AG04450 (cell line): ENCODE measurements around the gene TMEM139. TPM values are rescaled to one million over a fixed set of nuclear protein-coding genes. Genes with fewer than 3 reads are reported as not detected.

Experiments used
- CTCF ChIA-PET: fragments of 300-600, 350-600 bp; formaldehyde crosslinking; extraction: SDS; loops from one replicate; lab custom pipeline; 2022; ENCODE audit warnings: antibody characterized with exemption, inconsistent platforms; lab: Charles Lee
- POLR2A ChIA-PET: fragments of 350-600 bp; formaldehyde crosslinking; extraction: SDS; loops from one replicate; lab custom pipeline; 2021; ENCODE audit warnings: antibody characterized with exemption, inconsistent platforms; lab: Yijun Ruan, JAX
- DNase-seq: peaks from one replicate; pipeline ENCODE4 v3.0.0-alpha.2; 2011; ENCODE audit warnings: low read depth, low spot score
- H3K27ac ChIP-seq: one replicate; pipeline ENCODE4 v1.5.1; 2012; ENCODE audit warnings: low read depth, low read length, control low read depth
- H3K27me3 ChIP-seq: one replicate; pipeline ENCODE4 v1.6.0; 2012; ENCODE audit warnings: low read length; ENCODE audit not compliant: control insufficient read depth, insufficient read depth
- H3K4me3 ChIP-seq: 2 replicates; pipeline ENCODE4 v1.5.1; 2011; ENCODE audit warnings: mild to moderate bottlenecking, low read depth, low read length, control low read depth
- H3K9me3 ChIP-seq: 2 replicates; pipeline ENCODE4 v1.5.1; 2012; ENCODE audit warnings: low read length; ENCODE audit not compliant: control insufficient read depth, insufficient read depth
- polyA plus RNA-seq: library from polyadenylated mRNA; depleted of rRNA; stranded (reverse); fragments of >200 nt; gene quantifications from 2 replicates; pipeline ENCODE4 v1.2.3, GENCODE V29; 2011
- TF ChIP-seq, protein P1 (sequence below): IDR thresholded peaks from 2 replicates; pipeline ENCODE4 v1.5.1; 2011; ENCODE audit warnings: low read depth, low read length, control low read depth, inconsistent platforms

The TMEM139 gene
- polyA plus RNA-seq, 1 experiment, result not detected

DNA sequence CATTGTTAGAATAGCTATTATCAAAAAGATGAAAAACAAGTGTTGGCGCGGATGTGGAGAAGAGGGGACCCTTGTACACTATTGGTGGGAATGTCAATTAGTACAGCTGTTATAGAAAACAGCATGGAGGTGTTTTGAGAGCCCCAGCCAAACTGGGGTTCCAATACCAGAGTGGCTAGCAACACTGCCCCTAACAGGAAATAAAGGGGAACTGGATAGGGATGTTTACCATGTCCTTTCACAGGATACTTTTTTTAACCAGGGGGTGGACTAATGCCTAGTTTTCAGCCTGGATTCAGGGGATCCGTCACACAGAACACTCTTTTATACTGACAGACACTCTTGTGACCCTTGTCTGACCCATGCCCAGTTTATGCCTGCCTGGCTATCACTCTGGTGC is 28.4 kb upstream of the TMEM139 start:
- POLR2A ChIA-PET, result no interaction called here

DNA sequence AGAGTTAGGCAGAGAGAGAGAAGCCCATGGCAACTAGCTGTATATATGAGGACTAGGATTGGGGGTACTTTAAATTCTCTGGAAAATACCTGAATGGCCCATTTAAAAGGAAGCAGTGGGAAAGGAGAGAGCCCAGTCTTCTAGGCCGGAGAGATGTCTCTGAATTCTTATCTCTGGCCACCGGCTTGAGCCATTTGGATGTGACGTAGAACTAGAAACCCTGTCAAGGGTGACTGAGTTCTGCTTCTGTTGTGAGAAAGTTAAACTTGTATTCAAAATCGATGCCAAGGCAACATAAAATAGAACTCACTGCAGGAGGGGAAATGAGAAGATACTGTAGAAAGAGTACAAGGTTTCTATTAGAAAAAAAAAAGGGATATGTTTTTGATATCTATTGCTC is 27.8 kb upstream of the TMEM139 start:
- no peak for DNase-seq
- Histone ChIP-seq H3K27ac (no peak overlapping the region), H3K9me3 (no peaks in the 10 kb centered on the region), H3K4me3 (no peak overlapping the region), H3K27me3 (no peaks in the 10 kb centered on the region)
- CTCF ChIA-PET, result interaction anchor here (5.0 kb wide), 1 partner anchor 16 kb away, joined by 45 read pairs; no protein-coding TSS in a partner anchor
- TF ChIP-seq, protein P1, sequence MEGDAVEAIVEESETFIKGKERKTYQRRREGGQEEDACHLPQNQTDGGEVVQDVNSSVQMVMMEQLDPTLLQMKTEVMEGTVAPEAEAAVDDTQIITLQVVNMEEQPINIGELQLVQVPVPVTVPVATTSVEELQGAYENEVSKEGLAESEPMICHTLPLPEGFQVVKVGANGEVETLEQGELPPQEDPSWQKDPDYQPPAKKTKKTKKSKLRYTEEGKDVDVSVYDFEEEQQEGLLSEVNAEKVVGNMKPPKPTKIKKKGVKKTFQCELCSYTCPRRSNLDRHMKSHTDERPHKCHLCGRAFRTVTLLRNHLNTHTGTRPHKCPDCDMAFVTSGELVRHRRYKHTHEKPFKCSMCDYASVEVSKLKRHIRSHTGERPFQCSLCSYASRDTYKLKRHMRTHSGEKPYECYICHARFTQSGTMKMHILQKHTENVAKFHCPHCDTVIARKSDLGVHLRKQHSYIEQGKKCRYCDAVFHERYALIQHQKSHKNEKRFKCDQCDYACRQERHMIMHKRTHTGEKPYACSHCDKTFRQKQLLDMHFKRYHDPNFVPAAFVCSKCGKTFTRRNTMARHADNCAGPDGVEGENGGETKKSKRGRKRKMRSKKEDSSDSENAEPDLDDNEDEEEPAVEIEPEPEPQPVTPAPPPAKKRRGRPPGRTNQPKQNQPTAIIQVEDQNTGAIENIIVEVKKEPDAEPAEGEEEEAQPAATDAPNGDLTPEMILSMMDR, result no peak
- POLR2A ChIA-PET, result no interaction called here

More for the DNA sequence above, 28.4 kb upstream of the TMEM139 start:
- TF ChIP-seq, protein P1, result no peak
- CTCF ChIA-PET, result interaction anchor here (1.4 to 5.0 kb wide), 2 partner anchors 16 to 161 kb away, joined by 3 to 45 read pairs; no protein-coding TSS in a partner anchor
- no peak for DNase-seq
- no peak overlapping the region for H3K27ac ChIP-seq
- no peaks in the 10 kb centered on the region for H3K9me3 ChIP-seq
- no peaks in the 10 kb centered on the region for H3K27me3 ChIP-seq
- H3K4me3 ChIP-seq, result no peak overlapping the region

DNA sequence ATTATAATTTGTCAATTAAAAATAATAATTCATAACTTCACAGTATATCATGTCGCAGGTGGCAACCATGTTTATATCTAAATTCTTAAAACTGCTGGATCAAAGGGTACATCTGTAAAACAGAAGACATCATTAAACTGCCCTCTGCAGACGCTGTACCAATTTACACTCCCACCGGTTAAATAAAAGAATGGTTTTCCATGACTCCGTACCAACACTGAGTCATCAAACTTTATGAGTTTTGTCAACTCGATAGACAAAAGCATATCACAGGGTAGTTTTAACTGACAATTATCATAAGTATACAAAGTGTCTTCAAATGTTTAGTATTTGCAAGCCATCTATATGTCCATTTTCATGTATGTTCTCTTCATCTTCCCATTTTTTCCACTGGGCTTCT is 27.3 kb upstream of the TMEM139 start:
- ChIA-PET CTCF (interaction anchor here (1.8 to 5.0 kb wide), 2 partner anchors 17 to 42 kb away, joined by 6 to 45 read pairs; no protein-coding TSS in a partner anchor), POLR2A (no interaction called here)
- TF ChIP-seq, protein P1, result no peak
- H3K4me3 ChIP-seq, result no peak overlapping the region
- no peak for DNase-seq
- H3K27me3 ChIP-seq, result no peaks in the 10 kb centered on the region
- no peaks in the 10 kb centered on the region for H3K9me3 ChIP-seq
- no peak overlapping the region for H3K27ac ChIP-seq

DNA sequence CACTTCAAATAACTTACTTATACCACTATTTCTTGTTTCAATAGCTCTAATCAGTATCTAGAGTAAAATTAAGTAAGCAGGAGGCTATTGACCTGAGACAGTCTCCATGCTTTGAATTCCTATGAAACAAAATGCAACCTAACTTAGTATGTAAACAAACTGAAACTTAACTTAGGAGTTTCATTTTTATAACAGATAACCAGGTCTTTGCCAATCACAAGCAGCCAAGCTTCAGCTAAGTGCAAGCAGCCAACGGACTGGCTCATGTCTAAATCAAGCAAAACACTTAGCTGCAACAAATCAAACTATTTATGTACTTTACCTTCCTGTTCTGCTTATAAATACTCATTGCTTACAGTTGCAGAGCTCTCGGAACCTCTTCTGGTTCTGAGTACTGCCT is 25.9 kb upstream of the TMEM139 start:
- ChIA-PET POLR2A (no interaction called here), CTCF (interaction anchor here (1.4 to 5.0 kb wide), 3 partner anchors 18 to 158 kb away, joined by 6 to 45 read pairs (median 6); no protein-coding TSS in a partner anchor)
- Histone ChIP-seq H3K27me3 (no peaks in the 10 kb centered on the region), H3K9me3 (no peaks in the 10 kb centered on the region; the same call in 1 of the 2 replicates), H3K27ac (no peak overlapping the region), H3K4me3 (no peak overlapping the region)
- no peak for DNase-seq
- TF ChIP-seq, protein P1, result no peak

DNA sequence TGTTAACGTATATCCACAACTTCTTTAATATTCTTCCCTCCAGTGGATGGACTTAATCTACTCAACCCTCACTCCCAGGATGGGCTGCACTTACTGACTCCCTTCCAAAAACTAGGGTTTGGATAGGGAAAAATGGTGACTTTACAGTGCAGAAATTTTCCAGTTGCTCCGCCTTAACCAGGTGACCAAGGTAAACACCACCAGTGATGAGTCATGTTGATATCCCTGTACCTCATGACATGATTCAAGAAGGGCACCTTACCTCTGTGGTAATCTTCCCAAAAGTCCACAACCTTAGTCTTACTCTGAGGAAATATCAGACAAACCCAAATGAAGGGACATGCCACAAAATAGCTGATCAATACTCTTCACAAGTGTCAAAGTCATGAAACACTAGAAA is 25.0 kb upstream of the TMEM139 start:
- no peak for DNase-seq
- no peaks in the 10 kb centered on the region for H3K27me3 ChIP-seq
- H3K4me3 ChIP-seq, result no peak overlapping the region
- H3K9me3 ChIP-seq, result no peaks in the 10 kb centered on the region; the same call in 1 of the 2 replicates
- POLR2A ChIA-PET, result no interaction called here
- TF ChIP-seq, protein P1, result no peak
- CTCF ChIA-PET, result interaction anchor here (0.7 to 6.7 kb wide), 2 partner anchors 20 to 36 kb away, joined by 6 to 57 read pairs; no protein-coding TSS in a partner anchor
- no peak overlapping the region for H3K27ac ChIP-seq
